ENCODE data around the gene LRRC14B. TPM values are rescaled to one million over a fixed set of nuclear protein-coding genes. Genes with fewer than 3 reads are reported as not detected.
A peak's percentile ranks its signal among the peaks of the same experiment; 100 is the strongest.
"Not testable (repeated sequence)": the region's sequence is repeated elsewhere in the genome, so short reads cannot be mapped to it uniquely, and the experiment has no call there.

Gene LRRC14B
- total RNA-seq, 1 donor from 2014 or later: 74.9 TPM

DNA sequence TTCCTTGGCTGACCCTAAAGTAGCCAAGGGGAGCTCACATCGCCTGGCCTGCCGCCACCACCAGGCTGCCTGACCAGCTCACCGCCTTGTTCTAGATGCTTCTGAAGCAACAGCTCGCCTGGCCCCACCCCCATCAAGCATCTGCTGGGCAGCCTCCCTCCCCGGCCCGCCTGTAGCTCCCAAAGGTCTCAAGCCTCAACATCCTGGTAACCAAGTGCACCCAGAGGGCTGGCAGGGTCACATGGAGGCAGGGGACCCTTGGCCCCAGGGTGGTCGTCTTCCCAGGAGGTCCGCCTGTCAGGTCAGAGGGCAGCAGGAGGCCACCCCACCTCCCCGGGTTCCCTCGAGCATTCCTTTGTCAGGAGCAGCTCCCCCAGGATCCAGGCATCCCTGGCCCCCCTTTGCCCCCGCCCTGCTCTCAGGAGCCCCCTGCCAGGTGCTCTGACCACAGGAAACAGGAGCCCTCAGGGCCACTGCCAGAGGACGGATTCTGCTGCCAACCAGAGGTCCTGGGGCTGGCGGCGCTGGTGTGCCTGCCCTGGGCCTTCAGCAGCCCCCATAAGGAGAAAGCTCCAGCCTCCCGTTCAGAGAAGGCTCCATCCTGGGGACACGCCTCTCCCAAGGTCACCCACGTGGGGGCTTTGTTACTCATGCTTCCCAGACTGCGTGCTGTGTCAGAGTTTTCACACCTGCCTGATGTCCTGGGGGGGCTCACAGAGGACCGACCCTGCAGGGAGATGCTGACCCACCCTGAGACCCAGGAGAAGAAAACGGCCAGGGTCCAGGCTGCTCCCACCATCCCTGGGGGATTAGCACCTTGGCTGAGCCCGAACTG is 3.5 kb upstream of the LRRC14B start:
- intact Hi-C loops (cut with DNase I): no loop called here
- DNase-seq (ENCODE audit: missing footprints): no peak
- ATAC-seq: no peak

- ATAC-seq (peak; percentile 68), DNase-seq (ENCODE audit: missing footprints) (peak; percentile 91)
- intact Hi-C loops (cut with DNase I): no loop called here
These were observed 2.5 kb upstream of the LRRC14B start for GRCh38 chr5:188488-189481.

DNA sequence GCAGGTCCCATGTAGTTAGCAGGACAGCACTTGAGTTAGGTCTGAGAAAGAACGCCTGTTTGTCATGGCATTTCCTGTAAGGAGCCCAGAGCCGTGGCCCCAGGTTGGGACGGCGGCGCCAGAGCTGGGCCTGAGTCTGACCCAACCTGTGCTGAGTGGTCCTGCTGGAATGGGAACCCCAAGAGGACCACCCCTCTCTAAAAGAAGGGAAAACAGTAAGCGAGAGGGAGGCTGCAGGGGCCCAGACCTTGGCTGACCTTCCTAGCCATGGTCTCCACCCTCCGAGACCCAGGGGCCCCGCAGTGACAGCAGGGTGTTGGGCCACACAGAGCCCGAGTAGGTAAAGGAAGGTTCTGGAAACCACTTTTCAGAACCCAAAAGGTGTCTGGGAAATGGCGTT is 1.8 kb upstream of the LRRC14B start:
- intact Hi-C loops (cut with DNase I): no loop called here
- ATAC-seq (no peak), DNase-seq (ENCODE audit: missing footprints) (no peak)

DNA sequence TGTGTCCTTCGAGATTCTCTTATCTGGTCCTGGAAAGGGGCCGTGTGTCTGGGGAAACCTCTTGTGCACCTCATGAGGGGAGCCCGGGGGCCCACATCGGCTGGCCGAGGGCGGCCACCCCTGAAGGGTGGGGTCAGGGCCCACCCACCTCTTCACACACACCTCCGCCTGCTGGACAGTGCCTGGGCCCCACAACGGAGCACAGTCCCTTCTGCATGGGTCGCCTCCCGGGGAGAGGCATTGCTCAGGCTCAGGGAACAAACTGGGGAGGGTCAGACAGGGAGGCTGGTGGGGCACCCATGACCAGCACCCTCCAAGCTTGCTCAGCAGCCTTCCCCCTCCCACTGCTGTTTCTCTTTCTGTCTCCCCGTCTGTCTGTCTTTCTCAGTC is 1.3 kb upstream of the LRRC14B start:
- intact Hi-C loops (cut with DNase I): loop anchor here (2.0 to 5.0 kb wide), 2 partner anchors 29 to 72 kb away; partner anchors contain the start of genes CCDC127 and SDHA

DNA sequence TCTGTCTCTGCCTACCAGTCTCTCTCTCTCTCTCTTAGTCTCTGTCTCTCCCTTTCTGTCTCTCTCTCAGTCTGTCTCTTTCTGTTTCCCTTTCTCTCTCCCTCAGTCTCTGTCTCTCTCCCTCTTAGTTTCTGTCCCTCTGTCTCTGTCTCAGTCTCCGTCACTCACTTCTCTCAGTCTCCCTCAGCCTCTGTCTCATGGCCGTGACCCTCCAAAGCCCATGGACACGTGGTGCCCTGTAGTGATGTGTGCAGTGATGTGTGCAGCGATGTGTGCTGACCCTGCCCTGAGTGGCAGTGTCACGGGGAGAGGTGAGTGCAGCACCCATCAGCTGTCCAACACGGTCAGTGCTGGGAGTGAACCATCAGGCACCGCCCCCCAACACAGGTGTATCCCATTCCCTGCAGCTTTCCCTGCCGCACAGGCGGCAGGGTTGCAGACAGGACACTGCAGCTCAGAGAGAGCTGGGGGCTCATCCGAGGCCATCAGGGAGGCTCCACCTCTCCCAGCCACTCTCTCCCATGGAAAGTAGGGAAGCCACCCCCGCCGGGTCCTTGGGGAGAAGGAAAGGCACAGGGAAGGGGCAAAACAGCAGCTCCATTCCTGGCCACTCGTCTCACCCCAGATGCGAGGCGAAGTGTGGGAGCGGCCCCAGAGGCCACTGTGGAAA is 794 bp upstream of the LRRC14B start:
- intact Hi-C loops (cut with DNase I): loop anchor here (2.0 to 5.0 kb wide), 2 partner anchors 28 to 72 kb away; partner anchors contain the start of genes CCDC127 and SDHA
- ATAC-seq (no peak), DNase-seq (ENCODE audit: missing footprints) (no peak)

More for the DNA sequence above, 1.3 kb upstream of the LRRC14B start:
- ATAC-seq (no peak), DNase-seq (ENCODE audit: missing footprints) (no peak)

GRCh38 chr5:191949-192690 is 825 bp downstream of the LRRC14B start:
- ATAC-seq (no peak), DNase-seq (ENCODE audit: missing footprints) (no peak)
- intact Hi-C loops (cut with DNase I): loop anchor here (2.0 to 5.0 kb wide), 2 partner anchors 27 to 70 kb away; partner anchors contain the start of genes CCDC127 and SDHA

DNA sequence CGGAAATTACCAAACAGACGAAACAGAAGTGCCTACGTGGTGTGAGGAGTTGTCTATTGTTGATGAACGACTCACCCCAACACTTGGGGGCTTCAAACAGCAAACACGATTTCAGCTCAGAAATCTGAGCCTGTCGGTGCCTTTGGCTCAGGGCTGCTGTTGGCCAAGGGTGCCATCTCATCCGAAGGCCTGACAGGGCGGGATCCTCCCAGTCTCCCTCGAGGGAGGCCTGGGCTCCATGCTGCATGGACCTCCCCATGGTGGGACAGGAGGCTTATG is 1.3 kb downstream of the LRRC14B start:
- ATAC-seq: no peak
- intact Hi-C loops (cut with DNase I): loop anchor here (5.0 kb wide), 1 partner anchor 70 kb away; no protein-coding TSS in a partner anchor
- DNase-seq (ENCODE audit: missing footprints): no peak

DNA sequence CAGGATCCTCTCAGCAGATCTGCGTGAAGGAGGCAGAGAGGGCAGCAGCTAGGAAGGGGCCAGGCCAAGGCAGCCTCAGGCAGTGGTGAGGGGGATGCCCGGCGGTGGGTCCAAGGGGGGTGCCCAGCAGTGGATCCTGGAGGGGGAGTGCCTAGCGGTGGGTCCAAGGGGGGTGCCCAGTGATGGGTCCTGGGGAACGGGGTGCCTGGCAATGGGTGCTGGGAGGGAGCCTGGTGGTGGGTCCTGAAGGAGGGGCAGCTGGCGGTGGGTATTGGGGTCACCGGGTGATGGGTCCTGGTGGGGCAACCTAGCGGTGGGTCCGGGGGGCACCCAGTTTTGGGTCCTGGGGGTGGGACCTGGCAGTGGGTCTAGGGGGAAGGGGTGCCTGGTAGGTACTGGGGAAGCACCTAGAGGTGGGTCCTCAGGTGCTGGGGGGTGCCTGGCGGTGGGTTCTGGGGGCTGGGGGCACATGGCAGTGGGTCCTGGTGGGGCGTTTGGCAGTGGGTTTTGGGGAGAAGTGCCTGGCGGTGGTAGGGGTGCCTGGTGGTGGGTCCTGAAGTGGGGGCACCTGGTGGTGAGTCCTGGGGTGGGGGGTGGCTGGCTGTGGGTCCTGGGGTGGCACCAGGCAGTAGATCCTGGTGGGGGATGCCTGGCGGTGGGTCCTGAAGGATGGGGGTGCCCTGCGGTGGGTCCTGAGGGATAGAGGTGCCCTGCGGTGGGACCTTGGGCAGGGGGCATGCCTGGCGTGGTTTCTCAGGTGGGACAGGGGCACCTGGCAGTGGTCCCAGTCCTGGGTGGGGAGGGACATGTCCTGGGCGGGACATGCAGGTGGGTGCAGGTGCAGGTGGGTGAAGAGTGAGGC is 1.9 kb downstream of the LRRC14B start:
- ATAC-seq (no peak), DNase-seq (ENCODE audit: missing footprints) (no peak)
- intact Hi-C loops (cut with DNase I): loop anchor here (5.0 kb wide), 1 partner anchor 69 kb away; no protein-coding TSS in a partner anchor

DNA sequence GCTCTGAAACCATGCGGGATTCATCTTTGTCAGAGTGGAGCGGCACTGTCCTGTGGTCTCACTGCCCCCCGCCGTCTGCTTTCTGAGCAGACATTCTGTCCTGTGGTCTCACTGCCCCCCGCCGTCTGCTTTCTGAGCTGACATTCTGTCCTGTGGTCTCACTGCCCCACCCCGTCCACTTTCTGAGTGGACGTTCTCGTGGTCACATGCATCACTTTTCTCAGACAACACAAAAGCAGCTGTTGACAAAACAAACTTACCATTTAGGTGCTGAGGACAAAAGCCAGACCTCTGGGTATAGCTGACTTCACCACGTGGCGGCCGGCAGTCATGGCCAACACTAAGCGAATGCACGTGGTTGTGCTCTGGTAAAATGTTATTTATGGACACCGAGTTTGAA is 2.8 kb downstream of the LRRC14B start:
- intact Hi-C loops (cut with DNase I): loop anchor here (5.0 kb wide), 1 partner anchor 68 kb away; no protein-coding TSS in a partner anchor

GRCh38 chr5:194603-195209 is 3.4 kb downstream of the LRRC14B start:
- ATAC-seq: no peak
- intact Hi-C loops (cut with DNase I): loop anchor here (5.0 kb wide), 1 partner anchor 68 kb away; no protein-coding TSS in a partner anchor
- DNase-seq (ENCODE audit: missing footprints): no peak

More for the DNA sequence above, 2.8 kb downstream of the LRRC14B start:
- ATAC-seq (peak; percentile 47), DNase-seq (ENCODE audit: missing footprints) (peak; percentile 83)

DNA sequence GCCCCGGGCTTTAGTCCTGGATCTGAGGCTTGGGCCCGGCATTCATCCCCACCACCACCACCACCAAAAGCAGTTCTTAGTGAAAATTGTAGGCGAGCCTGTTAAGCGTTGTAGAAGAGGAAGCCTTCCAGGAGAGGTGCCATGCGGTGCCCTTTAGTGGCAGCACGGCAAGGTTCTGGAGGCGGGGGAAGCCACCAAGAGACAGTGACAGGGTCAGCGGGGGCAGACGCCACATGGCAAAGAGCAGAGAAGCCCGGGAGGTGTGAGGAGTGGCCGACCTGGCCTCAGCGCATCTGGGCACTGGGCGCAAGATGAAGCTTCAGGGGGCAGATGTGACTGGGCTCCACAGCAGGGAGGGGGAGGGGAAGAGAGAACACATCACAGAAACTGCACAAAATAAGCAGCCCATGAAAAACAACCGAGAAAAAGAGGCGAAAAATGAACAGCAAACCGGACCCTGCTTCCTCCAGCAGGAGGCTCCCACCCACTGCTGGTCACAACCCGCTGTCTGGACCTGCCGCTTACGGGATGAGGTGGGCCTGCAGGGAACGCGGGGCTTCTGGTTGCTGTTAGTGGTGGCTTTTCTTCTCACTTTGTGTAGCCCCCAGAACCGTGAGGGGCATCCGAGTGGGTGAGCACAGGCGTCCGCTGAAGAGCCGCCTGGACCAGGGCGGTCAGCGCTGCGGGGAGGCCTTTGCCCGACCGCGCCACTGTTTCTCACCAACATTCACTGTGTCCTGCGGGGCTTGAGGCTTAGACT is 4.3 kb downstream of the LRRC14B start:
- no peak for ATAC-seq

DNA sequence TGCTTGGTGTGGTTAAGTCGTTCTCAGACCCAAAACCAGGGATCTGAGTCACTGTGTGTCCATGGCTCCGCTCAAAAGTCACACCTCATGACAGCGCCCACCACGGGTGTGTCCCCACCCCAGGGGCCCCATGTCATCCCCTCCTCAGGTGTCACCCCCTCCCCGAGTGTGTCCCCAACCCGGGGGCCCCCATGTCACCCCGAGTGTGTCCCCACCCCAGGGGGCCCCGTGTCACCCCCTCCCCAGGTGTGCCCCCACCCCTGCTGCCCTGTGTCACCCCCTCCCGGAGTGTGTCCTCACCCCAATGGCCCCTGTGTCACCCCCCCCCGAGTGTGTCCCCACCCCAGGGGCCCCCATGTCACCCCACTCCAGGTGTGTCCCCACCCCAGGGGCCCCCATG is 5.1 kb downstream of the LRRC14B start:
- ATAC-seq: no peak
- intact Hi-C loops (cut with DNase I): no loop called here
- DNase-seq (ENCODE audit: missing footprints): no peak

More for the DNA sequence above, 4.3 kb downstream of the LRRC14B start:
- DNase-seq (ENCODE audit: missing footprints): peak; percentile 11
- intact Hi-C loops (cut with DNase I): no loop called here

GRCh38 chr5:197031-197430 is 5.7 kb downstream of the LRRC14B start:
- ATAC-seq; intact Hi-C loops (cut with DNase I); DNase-seq (ENCODE audit: missing footprints): not testable (repeated sequence)

GRCh38 chr5:197892-198489 is 6.7 kb downstream of the LRRC14B start:
- DNase-seq (ENCODE audit: missing footprints): no peak
- ATAC-seq: no peak
- intact Hi-C loops (cut with DNase I): no loop called here

- intact Hi-C loops (cut with DNase I): no loop called here
- ATAC-seq (no peak), DNase-seq (ENCODE audit: missing footprints) (no peak)
These were observed 7.4 kb downstream of the LRRC14B start for GRCh38 chr5:198516-199196.
